GM23338 (cell line): Measurements from ENCODE around the gene HIBADH. TPM values are rescaled to one million over a fixed set of nuclear protein-coding genes. Genes with fewer than 3 reads are reported as not detected.
A peak's percentile ranks its signal among the peaks of the same experiment; 100 is the strongest.

ENCODE experiments used
- ATAC-seq: fragments of 200-7000 bp; cut with Tn5 transposase; 3 replicates; pipeline ENCODE4 v1.9.1; 2020
- DNase-seq: peaks from one replicate; pipeline ENCODE4 v3.0.0-alpha.2; 2015; ENCODE audit warnings: low spot score
- H2AFZ ChIP-seq: fragments of 200-600 bp; sonication (generic); 2 replicates; pipeline ENCODE4 v1.8.0; 2016; ENCODE audit warnings: antibody characterized with exemption, mild to moderate bottlenecking, moderate library complexity
- H3F3A ChIP-seq: fragments of 200-600 bp; sonication (generic); replicated peaks from 2 replicates; pipeline ENCODE4 v1.8.0; 2017; ENCODE audit warnings: antibody characterized with exemption, mixed run types, low read depth
- H3K27ac ChIP-seq: fragments of 200-600 bp; sonication (generic); 2 replicates; pipeline ENCODE4 v1.6.1; 2016; ENCODE audit warnings: low read depth
- H3K27me3 ChIP-seq: fragments of 200-600 bp; sonication (generic); 2 replicates; pipeline ENCODE4 v1.8.0; 2016; ENCODE audit warnings: mild to moderate bottlenecking, mixed run types, moderate library complexity; ENCODE audit not compliant: insufficient read depth
- H3K36me3 ChIP-seq: fragments of 200-600 bp; sonication (generic); 2 replicates; pipeline ENCODE4 v1.8.0; 2016; ENCODE audit warnings: mild to moderate bottlenecking; ENCODE audit not compliant: insufficient read depth
- H3K4me1 ChIP-seq: fragments of 200-600 bp; sonication (generic); 2 replicates; pipeline ENCODE4 v1.8.0; 2016; ENCODE audit warnings: mild to moderate bottlenecking, moderate library complexity; ENCODE audit not compliant: insufficient read depth
- H3K4me2 ChIP-seq: fragments of 200-600 bp; sonication (generic); 2 replicates; pipeline ENCODE4 v1.7.1; 2017; ENCODE audit warnings: mixed run types
- H3K4me3 ChIP-seq: fragments of 200-600 bp; sonication (generic); 2 replicates; pipeline ENCODE4 v1.6.1; 2016; ENCODE audit warnings: mixed run types
- H3K79me2 ChIP-seq: fragments of 200-600 bp; sonication (generic); replicated peaks from 2 replicates; pipeline ENCODE4 v1.8.0; 2017; ENCODE audit warnings: mild to moderate bottlenecking; ENCODE audit not compliant: insufficient read depth
- H3K9me2 ChIP-seq: fragments of 200-600 bp; sonication (generic); 2 replicates; pipeline ENCODE4 v1.8.0; 2017; ENCODE audit not compliant: insufficient read depth
- H4K20me1 ChIP-seq: fragments of 200-600 bp; sonication (generic); replicated peaks from 2 replicates; pipeline ENCODE4 v1.8.0; 2017; ENCODE audit warnings: mild to moderate bottlenecking; ENCODE audit not compliant: insufficient read depth
- H3K27ac Mint-ChIP-seq: 2 replicates; pipeline ENCODE4 v1.8.0; 2020; ENCODE audit warnings: inconsistent platforms, mild to moderate bottlenecking, moderate library complexity, mixed read lengths
- H3K27me3 Mint-ChIP-seq: 3 replicates; pipeline ENCODE4 v1.8.0; 2022; ENCODE audit warnings: low read depth, mild to moderate bottlenecking, moderate library complexity, mixed read lengths, inconsistent platforms; ENCODE audit not compliant: insufficient read depth, poor library complexity
- H3K36me3 Mint-ChIP-seq: 3 replicates; pipeline ENCODE4 v1.8.0; 2021; ENCODE audit warnings: low read depth, mild to moderate bottlenecking, inconsistent platforms, moderate library complexity, mixed read lengths
- H3K4me1 Mint-ChIP-seq: 3 replicates; pipeline ENCODE4 v1.8.0; 2020; ENCODE audit warnings: mild to moderate bottlenecking, inconsistent platforms, mixed read lengths
- H3K4me3 Mint-ChIP-seq: 3 replicates; pipeline ENCODE4 v1.8.0; 2021; ENCODE audit warnings: moderate library complexity, mild to moderate bottlenecking, inconsistent platforms, mixed read lengths
- H3K9me3 Mint-ChIP-seq: 3 replicates; pipeline ENCODE4 v1.8.0; 2020; ENCODE audit warnings: moderate library complexity, mild to moderate bottlenecking, inconsistent platforms, mixed read lengths
- EZH2phosphoT487 ChIP-seq: fragments of 200-600 bp; sonication (generic); IDR thresholded peaks from one replicate; pipeline ENCODE4 v1.8.1; 2018; ENCODE audit warnings: antibody characterized with exemption; ENCODE audit not compliant: unreplicated experiment
- JUNB ChIP-seq: IDR thresholded peaks from one replicate; pipeline ENCODE4 v1.6.1; 2016; ENCODE audit warnings: antibody characterized with exemption; ENCODE audit not compliant: unreplicated experiment
- ZNF331 ChIP-seq: fragments of 250-450 bp; sonication (Bioruptor Pico); IDR thresholded peaks from 2 replicates; pipeline ENCODE4 v1.5.0; 2020; ENCODE audit warnings: low read depth, mild to moderate bottlenecking, moderate library complexity
- polyA plus RNA-seq: library from polyadenylated mRNA; unstranded; fragments of >200 nt; fragmentation: Nextera tagmentation; extraction: Ambion mirVana; gene quantifications from 2 replicates; pipeline ENCODE4 v1.2.1, GENCODE V29; 2016
- total RNA-seq: library from RNA; depleted of rRNA; stranded (reverse); fragments of >200 nt; shearing (Covaris generic); gene quantifications from 2 replicates; pipeline ENCODE4 v1.2.3, GENCODE V29; 2014
- TF ChIP-seq, protein P1 (sequence below), 2 experiments: fragments of 200-600 bp in 1 of 2; sonication (generic) in 1 of 2; conservative IDR thresholded peaks; 2 replicates each; pipeline versions ENCODE4 v1.5.1 to v1.6.1; 2016 to 2017; ENCODE audit warnings: antibody characterized with exemption in 2 of 2, low read depth in 2 of 2, mild to moderate bottlenecking in 2 of 2, moderate library complexity in 1 of 2
- TF ChIP-seq, protein P2 (sequence below): fragments of 250-450 bp; sonication (Bioruptor Pico); IDR thresholded peaks from 2 replicates; pipeline ENCODE4 v1.5.0; 2020; ENCODE audit warnings: mild to moderate bottlenecking, moderate library complexity

The HIBADH gene
- total and polyA plus RNA-seq, 2 experiments from 2014 or later: 31.3 to 57.0 TPM

DNA sequence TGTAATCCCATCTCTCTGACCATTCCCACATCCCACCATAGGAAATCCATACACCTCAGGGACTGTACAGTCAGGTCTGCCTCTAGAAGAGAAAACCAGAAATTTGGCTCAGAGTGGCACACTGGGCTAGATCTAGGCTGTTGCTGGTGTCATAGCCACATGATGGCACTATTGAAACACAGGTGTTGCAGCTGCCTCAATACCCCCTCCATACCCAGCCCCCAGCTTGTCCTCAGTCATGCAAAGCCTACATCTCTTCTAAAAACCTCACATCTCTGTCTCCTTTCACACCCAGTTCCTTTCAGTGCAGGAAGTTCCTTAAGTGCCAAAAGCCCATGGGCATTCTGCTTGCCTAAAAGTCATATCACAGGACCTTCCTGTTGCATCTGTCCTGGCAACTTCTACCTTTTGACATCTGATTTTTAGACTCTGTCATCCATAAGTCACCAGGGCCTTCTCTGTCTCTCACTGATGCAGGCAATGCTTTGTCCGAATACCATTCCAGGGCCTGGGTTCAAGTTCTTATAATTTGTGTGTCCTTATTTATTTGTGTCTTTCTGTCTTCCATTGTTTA is 27.0 kb upstream of the HIBADH start:
- TF ChIP-seq, protein P1, sequence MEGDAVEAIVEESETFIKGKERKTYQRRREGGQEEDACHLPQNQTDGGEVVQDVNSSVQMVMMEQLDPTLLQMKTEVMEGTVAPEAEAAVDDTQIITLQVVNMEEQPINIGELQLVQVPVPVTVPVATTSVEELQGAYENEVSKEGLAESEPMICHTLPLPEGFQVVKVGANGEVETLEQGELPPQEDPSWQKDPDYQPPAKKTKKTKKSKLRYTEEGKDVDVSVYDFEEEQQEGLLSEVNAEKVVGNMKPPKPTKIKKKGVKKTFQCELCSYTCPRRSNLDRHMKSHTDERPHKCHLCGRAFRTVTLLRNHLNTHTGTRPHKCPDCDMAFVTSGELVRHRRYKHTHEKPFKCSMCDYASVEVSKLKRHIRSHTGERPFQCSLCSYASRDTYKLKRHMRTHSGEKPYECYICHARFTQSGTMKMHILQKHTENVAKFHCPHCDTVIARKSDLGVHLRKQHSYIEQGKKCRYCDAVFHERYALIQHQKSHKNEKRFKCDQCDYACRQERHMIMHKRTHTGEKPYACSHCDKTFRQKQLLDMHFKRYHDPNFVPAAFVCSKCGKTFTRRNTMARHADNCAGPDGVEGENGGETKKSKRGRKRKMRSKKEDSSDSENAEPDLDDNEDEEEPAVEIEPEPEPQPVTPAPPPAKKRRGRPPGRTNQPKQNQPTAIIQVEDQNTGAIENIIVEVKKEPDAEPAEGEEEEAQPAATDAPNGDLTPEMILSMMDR (conservative IDR thresholded peaks at IDR 0.05; ENCODE audit: low read depth in 2 of 2): peak; percentile 83 to 94
- TF ChIP-seq EZH2phosphoT487 (no peak), JUNB (no peak), ZNF331 (CRISPR knock-in tag) (no peak)
- TF ChIP-seq, protein P2, sequence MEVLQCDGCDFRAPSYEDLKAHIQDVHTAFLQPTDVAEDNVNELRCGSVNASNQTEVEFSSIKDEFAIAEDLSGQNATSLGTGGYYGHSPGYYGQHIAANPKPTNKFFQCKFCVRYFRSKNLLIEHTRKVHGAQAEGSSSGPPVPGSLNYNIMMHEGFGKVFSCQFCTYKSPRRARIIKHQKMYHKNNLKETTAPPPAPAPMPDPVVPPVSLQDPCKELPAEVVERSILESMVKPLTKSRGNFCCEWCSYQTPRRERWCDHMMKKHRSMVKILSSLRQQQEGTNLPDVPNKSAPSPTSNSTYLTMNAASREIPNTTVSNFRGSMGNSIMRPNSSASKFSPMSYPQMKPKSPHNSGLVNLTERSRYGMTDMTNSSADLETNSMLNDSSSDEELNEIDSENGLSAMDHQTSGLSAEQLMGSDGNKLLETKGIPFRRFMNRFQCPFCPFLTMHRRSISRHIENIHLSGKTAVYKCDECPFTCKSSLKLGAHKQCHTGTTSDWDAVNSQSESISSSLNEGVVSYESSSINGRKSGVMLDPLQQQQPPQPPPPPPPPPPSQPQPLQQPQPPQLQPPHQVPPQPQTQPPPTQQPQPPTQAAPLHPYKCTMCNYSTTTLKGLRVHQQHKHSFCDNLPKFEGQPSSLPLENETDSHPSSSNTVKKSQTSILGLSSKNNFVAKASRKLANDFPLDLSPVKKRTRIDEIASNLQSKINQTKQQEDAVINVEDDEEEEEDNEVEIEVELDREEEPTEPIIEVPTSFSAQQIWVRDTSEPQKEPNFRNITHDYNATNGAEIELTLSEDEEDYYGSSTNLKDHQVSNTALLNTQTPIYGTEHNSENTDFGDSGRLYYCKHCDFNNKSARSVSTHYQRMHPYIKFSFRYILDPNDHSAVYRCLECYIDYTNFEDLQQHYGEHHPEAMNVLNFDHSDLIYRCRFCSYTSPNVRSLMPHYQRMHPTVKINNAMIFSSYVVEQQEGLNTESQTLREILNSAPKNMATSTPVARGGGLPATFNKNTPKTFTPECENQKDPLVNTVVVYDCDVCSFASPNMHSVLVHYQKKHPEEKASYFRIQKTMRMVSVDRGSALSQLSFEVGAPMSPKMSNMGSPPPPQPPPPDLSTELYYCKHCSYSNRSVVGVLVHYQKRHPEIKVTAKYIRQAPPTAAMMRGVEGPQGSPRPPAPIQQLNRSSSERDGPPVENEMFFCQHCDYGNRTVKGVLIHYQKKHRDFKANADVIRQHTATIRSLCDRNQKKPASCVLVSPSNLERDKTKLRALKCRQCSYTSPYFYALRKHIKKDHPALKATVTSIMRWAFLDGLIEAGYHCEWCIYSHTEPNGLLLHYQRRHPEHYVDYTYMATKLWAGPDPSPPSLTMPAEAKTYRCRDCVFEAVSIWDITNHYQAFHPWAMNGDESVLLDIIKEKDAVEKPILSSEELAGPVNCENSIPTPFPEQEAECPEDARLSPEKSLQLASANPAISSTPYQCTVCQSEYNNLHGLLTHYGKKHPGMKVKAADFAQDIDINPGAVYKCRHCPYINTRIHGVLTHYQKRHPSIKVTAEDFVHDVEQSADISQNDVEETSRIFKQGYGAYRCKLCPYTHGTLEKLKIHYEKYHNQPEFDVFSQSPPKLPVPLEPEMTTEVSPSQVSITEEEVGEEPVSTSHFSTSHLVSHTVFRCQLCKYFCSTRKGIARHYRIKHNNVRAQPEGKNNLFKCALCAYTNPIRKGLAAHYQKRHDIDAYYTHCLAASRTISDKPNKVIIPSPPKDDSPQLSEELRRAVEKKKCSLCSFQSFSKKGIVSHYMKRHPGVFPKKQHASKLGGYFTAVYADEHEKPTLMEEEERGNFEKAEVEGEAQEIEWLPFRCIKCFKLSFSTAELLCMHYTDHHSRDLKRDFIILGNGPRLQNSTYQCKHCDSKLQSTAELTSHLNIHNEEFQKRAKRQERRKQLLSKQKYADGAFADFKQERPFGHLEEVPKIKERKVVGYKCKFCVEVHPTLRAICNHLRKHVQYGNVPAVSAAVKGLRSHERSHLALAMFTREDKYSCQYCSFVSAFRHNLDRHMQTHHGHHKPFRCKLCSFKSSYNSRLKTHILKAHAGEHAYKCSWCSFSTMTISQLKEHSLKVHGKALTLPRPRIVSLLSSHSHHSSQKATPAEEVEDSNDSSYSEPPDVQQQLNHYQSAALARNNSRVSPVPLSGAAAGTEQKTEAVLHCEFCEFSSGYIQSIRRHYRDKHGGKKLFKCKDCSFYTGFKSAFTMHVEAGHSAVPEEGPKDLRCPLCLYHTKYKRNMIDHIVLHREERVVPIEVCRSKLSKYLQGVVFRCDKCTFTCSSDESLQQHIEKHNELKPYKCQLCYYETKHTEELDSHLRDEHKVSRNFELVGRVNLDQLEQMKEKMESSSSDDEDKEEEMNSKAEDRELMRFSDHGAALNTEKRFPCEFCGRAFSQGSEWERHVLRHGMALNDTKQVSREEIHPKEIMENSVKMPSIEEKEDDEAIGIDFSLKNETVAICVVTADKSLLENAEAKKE: no peak
- H3K79me2 ChIP-seq: no peaks in the 10 kb centered on the region
- H3K27ac Mint-ChIP-seq: no peak overlapping the region
- peaks cover 13% of the 10 kb centered on the region for H3K4me1 Mint-ChIP-seq
- peak; percentile 82 for DNase-seq
- H3K36me3 Mint-ChIP-seq: no peaks in the 10 kb centered on the region
- no peak overlapping the region; the same call in 1 of the 2 replicates for H2AFZ ChIP-seq
- no peak overlapping the region for H3K4me3 Mint-ChIP-seq
- no peak overlapping the region for H3K4me2 ChIP-seq
- H3K9me2 ChIP-seq: no peaks in the 10 kb centered on the region
- H3K4me3 ChIP-seq: no peak overlapping the region
- H3F3A ChIP-seq: no peaks in the 10 kb centered on the region
- H3K27me3 ChIP-seq: no peaks in the 10 kb centered on the region
- peaks cover 10% of the 10 kb centered on the region; the same call in 1 of the 2 replicates for H3K4me1 ChIP-seq
- peak; percentile 100 for ATAC-seq
- no peak overlapping the region for H3K27ac ChIP-seq
- no peaks in the 10 kb centered on the region for H3K9me3 Mint-ChIP-seq
- H3K27me3 Mint-ChIP-seq: no peaks in the 10 kb centered on the region
- H4K20me1 ChIP-seq: no peaks in the 10 kb centered on the region
- H3K36me3 ChIP-seq: no peaks in the 10 kb centered on the region
